NT2/D1 (cell line): ENCODE data around the gene CSE1L.
"Not testable (repeated sequence)": the region's sequence is repeated elsewhere in the genome, so short reads cannot be mapped to it uniquely, and the experiment has no call there.

ENCODE experiments used
- DNase-seq: peaks from one replicate; pipeline ENCODE4 v3.0.0-alpha.2; 2011; ENCODE audit warnings: low read depth, low spot score
- H3K27me3 ChIP-seq: 2 replicates; pipeline ENCODE4 v1.6.0; 2011; ENCODE audit warnings: mild to moderate bottlenecking; ENCODE audit not compliant: insufficient read length, insufficient read depth
- H3K36me3 ChIP-seq: 2 replicates; pipeline ENCODE4 v1.6.1; 2011; ENCODE audit warnings: mild to moderate bottlenecking, low read length, mixed read lengths; ENCODE audit not compliant: insufficient read depth, insufficient read length
- H3K4me1 ChIP-seq: 2 replicates; pipeline ENCODE4 v1.5.1; 2011; ENCODE audit not compliant: insufficient read depth, insufficient read length
- H3K4me3 ChIP-seq: 2 replicates; pipeline ENCODE4 v1.5.1; 2011; ENCODE audit warnings: low read depth; ENCODE audit not compliant: insufficient read length
- H3K9ac ChIP-seq: 2 replicates; pipeline ENCODE4 v1.6.0; 2011; ENCODE audit warnings: low read depth; ENCODE audit not compliant: insufficient read length
- H3K9me3 ChIP-seq: 2 replicates; pipeline ENCODE4 v1.5.1; 2011; ENCODE audit warnings: mild to moderate bottlenecking, low read length; ENCODE audit not compliant: insufficient read depth
- SUZ12 ChIP-seq: IDR thresholded peaks from 2 replicates; pipeline ENCODE4 v1.6.1; 2011; ENCODE audit not compliant: insufficient read length, insufficient read depth; ENCODE audit errors: extremely low read depth
- YY1 ChIP-seq: IDR thresholded peaks from 2 replicates; pipeline ENCODE4 v1.6.1; 2011; ENCODE audit not compliant: insufficient read length, insufficient read depth
- ZNF274 ChIP-seq: IDR thresholded peaks from 2 replicates; pipeline ENCODE4 v1.6.1; 2011; ENCODE audit warnings: mild to moderate bottlenecking, low read depth, low read length

CSE1L gene

GRCh38 chr20:49100972-49101371 is 54.9 kb downstream of the CSE1L start:
- Histone ChIP-seq H3K4me3 (no peak overlapping the region), H3K4me1 (no peaks in the 10 kb centered on the region), H3K36me3 (peaks cover 88% of the 10 kb centered on the region), H3K27me3 (no peaks in the 10 kb centered on the region), H3K9ac (no peak overlapping the region), H3K9me3 (no peaks in the 10 kb centered on the region)
- no peak for DNase-seq
- no peak for TF ChIP-seq YY1
- no peak for TF ChIP-seq ZNF274
- no peak for TF ChIP-seq SUZ12

GRCh38 chr20:49103019-49103418 is 56.9 kb downstream of the CSE1L start:
- H3K36me3 ChIP-seq = peaks cover 78% of the 10 kb centered on the region

GRCh38 chr20:49103647-49104364 is 57.7 kb downstream of the CSE1L start:
- DNase-seq = no peak
- TF ChIP-seq YY1 (no peak), SUZ12 (no peak), ZNF274 (no peak)
- Histone ChIP-seq H3K9ac (no peak overlapping the region), H3K27me3 (no peaks in the 10 kb centered on the region), H3K4me1 (no peaks in the 10 kb centered on the region), H3K9me3 (no peaks in the 10 kb centered on the region), H3K36me3 (peaks cover 70% of the 10 kb centered on the region), H3K4me3 (no peak overlapping the region)

More at GRCh38 chr20:49103019-49103418, 56.9 kb downstream of the CSE1L start:
- H3K4me3 ChIP-seq = no peak overlapping the region
- no peak overlapping the region for H3K9ac ChIP-seq
- no peaks in the 10 kb centered on the region for H3K9me3 ChIP-seq
- TF ChIP-seq YY1 (no peak), ZNF274 (no peak), SUZ12 (no peak)
- no peaks in the 10 kb centered on the region for H3K27me3 ChIP-seq
- no peak for DNase-seq
- no peaks in the 10 kb centered on the region for H3K4me1 ChIP-seq

- DNase-seq = no peak
- Histone ChIP-seq H3K36me3 (peaks cover 66% of the 10 kb centered on the region), H3K9ac (no peak overlapping the region), H3K27me3 (no peaks in the 10 kb centered on the region), H3K4me3 (no peak overlapping the region), H3K4me1 (no peaks in the 10 kb centered on the region), H3K9me3 (no peaks in the 10 kb centered on the region)
- TF ChIP-seq ZNF274 (no peak), SUZ12 (no peak), YY1 (no peak)
These were observed 58.2 kb downstream of the CSE1L start for GRCh38 chr20:49104365-49104648.

GRCh38 chr20:49104979-49105547 is 59.0 kb downstream of the CSE1L start:
- not testable (repeated sequence) for H3K9me3 ChIP-seq, H3K4me1 ChIP-seq, H3K27me3 ChIP-seq, DNase-seq, H3K9ac ChIP-seq, H3K4me3 ChIP-seq
- peaks cover 59% of the 10 kb centered on the region for H3K36me3 ChIP-seq

- Histone ChIP-seq H3K9me3 (no peaks in the 10 kb centered on the region), H3K4me3 (no peak overlapping the region), H3K4me1 (no peaks in the 10 kb centered on the region), H3K36me3 (peaks cover 54% of the 10 kb centered on the region), H3K9ac (no peak overlapping the region), H3K27me3 (no peaks in the 10 kb centered on the region)
- DNase-seq = no peak
- TF ChIP-seq YY1 (no peak), SUZ12 (no peak), ZNF274 (no peak)
These were observed 60.2 kb downstream of the CSE1L start for GRCh38 chr20:49106328-49106727.

- no peak for DNase-seq
- Histone ChIP-seq H3K4me3 (no peak overlapping the region), H3K36me3 (peaks cover 46% of the 10 kb centered on the region), H3K4me1 (no peaks in the 10 kb centered on the region), H3K27me3 (no peaks in the 10 kb centered on the region), H3K9me3 (no peaks in the 10 kb centered on the region), H3K9ac (no peak overlapping the region)
- TF ChIP-seq YY1 (no peak), SUZ12 (no peak), ZNF274 (no peak)
These were observed 64.9 kb downstream of the CSE1L start for GRCh38 chr20:49110767-49111694.
